GM12878 (cell line): ENCODE data around the gene DSC3. TPM values are rescaled to one million over a fixed set of nuclear protein-coding genes. Genes with fewer than 3 reads are reported as not detected.

Source experiments
- ATAC-seq: fragments of 200-7000 bp; cut with Tn5 transposase; 3 replicates; pipeline ENCODE4 v1.9.1; 2020; ENCODE audit warnings: mild to moderate bottlenecking, moderate library complexity
- BruUV-seq: library from RNA; stranded (reverse); fragments of 400-500 nt; replicated peaks from 2 replicates; lab custom pipeline; 2021; lab: Mats Ljungman, UMichigan
- CTCF ChIA-PET: fragments of 300-600 bp; sonication (Branson Sonifier 250); formaldehyde crosslinking; extraction: SDS; loops from one replicate; lab custom pipeline; 2021; ENCODE audit warnings: inconsistent platforms; lab: Yijun Ruan, JAX
- POLR2A ChIA-PET: fragments of 350-600 bp; formaldehyde crosslinking; extraction: SDS; loops from one replicate; lab custom pipeline; 2021; ENCODE audit warnings: inconsistent platforms; lab: Charles Lee
- RAD21 ChIA-PET: fragments of 300-600 bp; sonication (Branson Sonifier 250); formaldehyde crosslinking; loops from one replicate; lab custom pipeline; 2023; ENCODE audit warnings: antibody characterized with exemption; ENCODE audit not compliant: unreplicated experiment; lab: Charles Lee
- SMC1A ChIA-PET: fragments of 300-600 bp; sonication (Branson Sonifier 250); formaldehyde crosslinking; loops from one replicate; lab custom pipeline; 2023; ENCODE audit not compliant: unreplicated experiment, uncharacterized antibody; lab: Charles Lee
- DNase-seq: peaks from one replicate; pipeline ENCODE4 v3.0.0-alpha.2; 2011; ENCODE audit warnings: low read depth, low spot score
- FAIRE-seq: peaks from 3 replicates; lab custom pipeline; 2011; peaks lifted over from hg19 to GRCh38; lab: Jason Lieb, UNC
- H2AFZ ChIP-seq: 2 replicates; pipeline ENCODE4 v1.6.0; 2011; ENCODE audit warnings: low read depth, low read length, control low read depth; ENCODE audit not compliant: control insufficient read depth
- H3K27ac ChIP-seq: 2 replicates; pipeline ENCODE4 v1.5.1; 2011; ENCODE audit warnings: control low read depth; ENCODE audit not compliant: control insufficient read depth, insufficient read depth
- H3K27me3 ChIP-seq, 2 experiments: replicated peaks in 1 of 2; 2 replicates each; pipeline versions ENCODE4 v1.6.0 to v1.6.1; 2011; ENCODE audit warnings: low read length in 1 of 2; ENCODE audit not compliant: control insufficient read depth in 2 of 2, insufficient read depth in 2 of 2
- H3K36me3 ChIP-seq, 2 experiments: 2 replicates each; pipeline ENCODE4 v1.5.1; 2011; ENCODE audit warnings: low read length in 1 of 2; ENCODE audit not compliant: control insufficient read depth in 2 of 2, insufficient read depth in 2 of 2
- H3K4me1 ChIP-seq: 2 replicates; pipeline ENCODE4 v1.6.1; 2011; ENCODE audit warnings: mild to moderate bottlenecking, low read length, moderate library complexity, mixed read lengths; ENCODE audit not compliant: control insufficient read depth, insufficient read depth
- H3K4me2 ChIP-seq: 2 replicates; pipeline ENCODE4 v1.6.0; 2011; ENCODE audit warnings: control low read depth; ENCODE audit not compliant: control insufficient read depth, insufficient read depth
- H3K4me3 ChIP-seq: fragments of 200-600 bp; sonication (generic); 2 replicates; pipeline ENCODE4 v1.5.1; 2016
- H3K79me2 ChIP-seq: 2 replicates; pipeline ENCODE4 v1.6.0; 2011; ENCODE audit warnings: low read length; ENCODE audit not compliant: control insufficient read depth, insufficient read depth
- H3K9ac ChIP-seq: 2 replicates; pipeline ENCODE4 v1.8.0; 2011; ENCODE audit warnings: low read length, control low read depth, mixed read lengths; ENCODE audit not compliant: control insufficient read depth, insufficient read depth
- H3K9me3 ChIP-seq: replicated peaks from 3 replicates; pipeline ENCODE4 v1.5.1; 2011; ENCODE audit warnings: mild to moderate bottlenecking, low read length; ENCODE audit not compliant: control insufficient read depth, insufficient read depth
- H4K20me1 ChIP-seq: 2 replicates; pipeline ENCODE4 v1.6.0; 2011; ENCODE audit not compliant: control insufficient read depth, insufficient read depth
- BCL3 ChIP-seq: IDR thresholded peaks from 2 replicates; pipeline ENCODE4 v1.6.1; 2011; ENCODE audit warnings: borderline replicate concordance, low read depth, mild to moderate bottlenecking, moderate library complexity, low read length; ENCODE audit not compliant: insufficient read depth, poor library complexity, severe bottlenecking
- CEBPB ChIP-seq, 2 experiments: fragments of 150-350 bp in 1 of 2; IDR thresholded peaks; 2 replicates each; pipeline ENCODE4 v1.6.1; 2012 to 2014; ENCODE audit warnings: low read depth in 2 of 2, low read length in 2 of 2, borderline replicate concordance in 1 of 2, inconsistent platforms in 1 of 2
- CUX1 ChIP-seq: IDR thresholded peaks from 2 replicates; pipeline ENCODE4 v1.6.1; 2012; ENCODE audit warnings: improper control_type of control experiment, low read depth, low read length; ENCODE audit not compliant: insufficient replicate concordance
- EED ChIP-seq: sonication (generic); IDR thresholded peaks from 2 replicates; pipeline ENCODE4 v1.6.1; 2016; ENCODE audit warnings: antibody characterized with exemption, low read depth
- GABPA ChIP-seq: IDR thresholded peaks from 2 replicates; pipeline ENCODE4 v1.6.1; 2014; ENCODE audit warnings: antibody characterized with exemption, low read depth, mild to moderate bottlenecking, inconsistent platforms
- HCFC1 ChIP-seq: fragments of 150-350 bp; IDR thresholded peaks from 2 replicates; pipeline ENCODE4 v1.6.1; 2014; ENCODE audit warnings: low read length
- KAT2A ChIP-seq: conservative IDR thresholded peaks from 2 replicates; pipeline ENCODE4 v1.6.1; 2011; ENCODE audit warnings: low read depth, low read length; ENCODE audit not compliant: control insufficient read depth
- MAX ChIP-seq: IDR thresholded peaks from 2 replicates; pipeline ENCODE4 v1.6.1; 2012; ENCODE audit warnings: low read depth, low read length, improper control_type of control experiment
- NR2C2 ChIP-seq: IDR thresholded peaks from 2 replicates; pipeline ENCODE4 v1.6.1; 2011; ENCODE audit warnings: borderline replicate concordance, low read depth; ENCODE audit not compliant: control insufficient read depth, insufficient read length
- PAX5 ChIP-seq: IDR thresholded peaks from 2 replicates; pipeline ENCODE4 v1.6.1; 2011; ENCODE audit warnings: low read depth, low read length, borderline replicate concordance
- RUNX3 ChIP-seq: IDR thresholded peaks from 2 replicates; pipeline ENCODE4 v1.6.1; 2012; ENCODE audit warnings: low read length, inconsistent platforms
- ZNF207 ChIP-seq: fragments of 450-650 bp; IDR thresholded peaks from 2 replicates; pipeline ENCODE4 v1.6.1; 2014; ENCODE audit warnings: antibody characterized with exemption, mild to moderate bottlenecking, borderline replicate concordance
- WGBS: methylation state at CpG from one replicate; pipeline ENCODE4 v1.1.6; 2016; ENCODE audit warnings: low lambda C conversion rate; ENCODE audit not compliant: insufficient replicate concordance, insufficient coverage; ENCODE audit errors: missing lambda C conversion rate; 5-methylcytosine and 5-hydroxymethylcytosine counted together
- in situ Hi-C: fragments of 300-500 bp; cut with MboI; formaldehyde crosslinking; loops from 9 replicates; pipeline ENCODE4 v1.14.3; 2018; ENCODE audit warnings: mixed read lengths
- intact Hi-C: fragments of 100-400 bp; cut with micrococcal nuclease; formaldehyde crosslinking; loops from one replicate; pipeline ENCODE4 v1.14.2; 2022; ENCODE audit not compliant: unreplicated experiment
- polyA plus RNA-seq, 11 experiments: library from polyadenylated mRNA; depleted of rRNA in 4 of 11; unstranded in 6 of 11; stranded (reverse) in 5 of 11; fragments of >200 nt; fragmentation: Nextera tagmentation in 4 of 11; fragmentation: Illumina TruSeq in 1 of 11; extraction: Ambion mirVana in 4 of 11; extraction: Trizol in 1 of 11; gene quantifications; 1 replicate in 1 of 11; 2 replicates in 10 of 11; pipeline versions ENCODE4 v1.2.1 to v1.2.3, GENCODE V29; 2011 to 2016; ENCODE audit warnings: inconsistent platforms in 2 of 11, missing spikeins in 2 of 11, low read depth in 1 of 11
- total RNA-seq, 4 experiments: library from RNA; depleted of rRNA in 3 of 4; stranded (reverse); fragments of >200 nt in 3 of 4; fragmentation: Illumina TruSeq in 1 of 4; extraction: Trizol in 1 of 4; gene quantifications; 2 replicates each; pipeline versions ENCODE4 v1.2.1 to v1.2.3, GENCODE V29; 2013 to 2021

DSC3 gene
- total and polyA plus RNA-seq, 10 of the 15 experiments (the other 5 are each of a cell fraction or from before 2014, with no cell fraction given) = 0.01 to 2.9 (median 1.6) TPM

- RAD21 ChIA-PET = no interaction called here
- Histone ChIP-seq H3K27me3 (no peaks in the 10 kb centered on the region; a peak in 1 of 4 replicates), H3K4me2 (no peak overlapping the region), H3K4me3 (no peak overlapping the region), H3K79me2 (no peaks in the 10 kb centered on the region), H3K4me1 (no peaks in the 10 kb centered on the region), H3K27ac (no peak overlapping the region), H2AFZ (no peak overlapping the region), H3K9ac (no peak overlapping the region), H3K36me3 (no peaks in the 10 kb centered on the region), H3K9me3 (no peaks in the 10 kb centered on the region), H4K20me1 (no peaks in the 10 kb centered on the region)
- 57% methylated on average over 11 of the region's 11 CpGs for WGBS
- CTCF ChIA-PET = interaction anchor here (1.4 to 1.8 kb wide), 2 partner anchors 10 to 24 kb away, joined by 3 to 4 read pairs; no protein-coding TSS in a partner anchor
- in situ Hi-C loops (no loop called here), intact Hi-C loops (no loop called here)
- FAIRE-seq = no peak
- SMC1A ChIA-PET = no interaction called here
- POLR2A ChIA-PET = no interaction called here
- no peak for DNase-seq
- no peak for ATAC-seq
- TF ChIP-seq EED (no peak), CUX1 (no peak), NR2C2 (no peak), RUNX3 (no peak), ZNF207 (no peak), CEBPB (IDR thresholded peaks at IDR 0.05; ENCODE audit: borderline replicate concordance in 1 of 2, low read depth in 2 of 2, low read length in 2 of 2) (no peak), GABPA (no peak), MAX (no peak), PAX5 (no peak), HCFC1 (no peak), BCL3 (no peak), KAT2A (no peak)
- no TSS peak for BruUV-seq
Observed at GRCh38 chr18:30982285-30982992, 60.1 kb downstream of the DSC3 start.
